Measurements from ENCODE around the gene PIP4P1. TPM values are rescaled to one million over a fixed set of nuclear protein-coding genes. Genes with fewer than 3 reads are reported as not detected.

PIP4P1 gene
- total RNA-seq, 5 donors from 2014 or later (not counting 1 experiment from before 2014, with no cell fraction given) = 54.2 to 72.8 (median 57.5) TPM

- no peaks in the 10 kb centered on the region for H3K27me3 ChIP-seq (replicated peaks in 1 of 2; ENCODE audit: control insufficient read depth in 2 of 2, extremely low read depth in 1 of 2, insufficient read depth in 2 of 2, low read length in 1 of 2)
- ATAC-seq (replicated peaks in 1 of 4) (no peak), DNase-seq (no peak)
- H3K9me3 ChIP-seq = no peaks in the 10 kb centered on the region
- no peak overlapping the region for H3K4me3 ChIP-seq (ENCODE audit: control insufficient read depth in 1 of 2, extremely low read depth in 1 of 2, low read length in 1 of 2)
- POLR2A ChIA-PET = interaction anchor here in 1 of 2 donors (1.0 kb wide), 1 partner anchor 27 kb away, joined by 3 read pairs; the partner anchor contains the start of gene APEX1
- peak overlapping the region; percentile 77 to 92 for H3K27ac Mint-ChIP-seq
- H3K4me1 ChIP-seq (ENCODE audit: control insufficient read depth in 1 of 2, extremely low read depth in 1 of 2, insufficient read depth in 2 of 2, low read length in 2 of 2) = peaks cover 27 to 32% of the 10 kb centered on the region in 2 experiments
- H3K36me3 Mint-ChIP-seq = peaks cover 17% of the 10 kb centered on the region
- peaks cover 71 to 88% (median 80%) of the 10 kb centered on the region in 3 donors for H3K4me1 Mint-ChIP-seq
- H3K36me3 ChIP-seq (ENCODE audit: control insufficient read depth in 2 of 2, extremely low read depth in 1 of 2, insufficient read depth in 1 of 2, low read length in 1 of 2) = peaks cover 0 to 11% of the 10 kb centered on the region in 2 donors
- H3K9me3 Mint-ChIP-seq = peaks cover 0 to 12% (median 0%) of the 10 kb centered on the region in 3 donors
- H3K27ac ChIP-seq (ENCODE audit: low read length) = peak overlapping the region; percentile 0
- no peaks in the 10 kb centered on the region for H3K27me3 Mint-ChIP-seq
- CTCF ChIA-PET = interaction anchor here (0.6 to 1.1 kb wide), 3 partner anchors 9 to 163 kb away, joined by 3 to 4 read pairs (median 4); no protein-coding TSS in a partner anchor
- no peak overlapping the region for H3K4me3 Mint-ChIP-seq
- WGBS (ENCODE audit: insufficient coverage) = 92% methylated on average over 3 of the region's 5 CpGs
Observed at GRCh38 chr14:20482382-20482781, 21.1 kb upstream of the PIP4P1 start.

GRCh38 chr14:20478894-20479293 is 17.7 kb upstream of the PIP4P1 start:
- no CpG with 5 or more reads among the region's 2 CpGs for WGBS (ENCODE audit: insufficient coverage)
- peak overlapping the region; percentile 92 to 94 for H3K27ac Mint-ChIP-seq
- ATAC-seq (replicated peaks in 1 of 4) (no peak), DNase-seq (no peak)
- H3K4me1 ChIP-seq (ENCODE audit: control insufficient read depth in 1 of 2, extremely low read depth in 1 of 2, insufficient read depth in 2 of 2, low read length in 2 of 2) = peaks cover 34 to 41% of the 10 kb centered on the region in 2 experiments
- peaks cover 52% of the 10 kb centered on the region for H3K36me3 Mint-ChIP-seq
- no peak overlapping the region for H3K4me3 Mint-ChIP-seq
- ChIA-PET CTCF (interaction anchor here (0.6 to 1.3 kb wide), 2 partner anchors 15 to 134 kb away, joined by 3 to 6 read pairs; no protein-coding TSS in a partner anchor), POLR2A (no interaction called here)
- H3K9me3 ChIP-seq = no peaks in the 10 kb centered on the region
- H3K36me3 ChIP-seq (ENCODE audit: control insufficient read depth in 2 of 2, extremely low read depth in 1 of 2, insufficient read depth in 1 of 2, low read length in 1 of 2) = peaks cover 9 to 40% of the 10 kb centered on the region in 2 donors
- H3K27ac ChIP-seq (ENCODE audit: low read length) = peak overlapping the region; percentile 76
- no peaks in the 10 kb centered on the region for H3K27me3 Mint-ChIP-seq
- H3K27me3 ChIP-seq (replicated peaks in 1 of 2; ENCODE audit: control insufficient read depth in 2 of 2, extremely low read depth in 1 of 2, insufficient read depth in 2 of 2, low read length in 1 of 2) = no peaks in the 10 kb centered on the region
- H3K4me1 Mint-ChIP-seq = peaks cover 88 to 94% (median 89%) of the 10 kb centered on the region in 3 donors
- H3K9me3 Mint-ChIP-seq = peaks cover 0 to 4% (median 0%) of the 10 kb centered on the region in 3 donors
- no peak overlapping the region for H3K4me3 ChIP-seq (ENCODE audit: control insufficient read depth in 1 of 2, extremely low read depth in 1 of 2, low read length in 1 of 2)

- Mint-ChIP-seq H3K4me3 (peak overlapping the region; percentile 46 to 74 (median 52)), H3K36me3 (peaks cover 66% of the 10 kb centered on the region), H3K27ac (peak overlapping the region; percentile 94), H3K9me3 (peaks cover 0 to 4% (median 0%) of the 10 kb centered on the region in 3 donors), H3K27me3 (no peaks in the 10 kb centered on the region), H3K4me1 (peaks cover 87 to 92% (median 88%) of the 10 kb centered on the region in 3 donors)
- Histone ChIP-seq H3K9me3 (no peaks in the 10 kb centered on the region), H3K4me1 (ENCODE audit: control insufficient read depth in 1 of 2, extremely low read depth in 1 of 2, insufficient read depth in 2 of 2, low read length in 2 of 2) (peaks cover 36 to 41% of the 10 kb centered on the region in 2 experiments), H3K27me3 (replicated peaks in 1 of 2; ENCODE audit: control insufficient read depth in 2 of 2, extremely low read depth in 1 of 2, insufficient read depth in 2 of 2, low read length in 1 of 2) (no peaks in the 10 kb centered on the region), H3K4me3 (ENCODE audit: control insufficient read depth in 1 of 2, extremely low read depth in 1 of 2, low read length in 1 of 2) (peak overlapping the region; percentile 3 to 56), H3K27ac (ENCODE audit: low read length) (peak overlapping the region; percentile 76), H3K36me3 (ENCODE audit: control insufficient read depth in 2 of 2, extremely low read depth in 1 of 2, insufficient read depth in 1 of 2, low read length in 1 of 2) (peaks cover 9 to 56% of the 10 kb centered on the region in 2 donors)
- ChIA-PET POLR2A (interaction anchor here in 1 of 2 donors (0.9 to 1.0 kb wide), 2 partner anchors 13 to 16 kb away, joined by 3 to 4 read pairs; partner anchors contain the start of gene PIP4P1), CTCF (interaction anchor here (0.8 kb wide), 2 partner anchors 22 to 149 kb away, joined by 4 to 5 read pairs; partner anchors contain the start of gene APEX1 (in 1 of the 2))
- ATAC-seq (replicated peaks in 1 of 4) (peak; percentile 82 to 93 (median 86)), DNase-seq (peak in 32 of 35 experiments; percentile 4 to 54 (median 36))
- no CpG with 5 or more reads among the region's 1 CpG for WGBS (ENCODE audit: insufficient coverage)
Observed at GRCh38 chr14:20477211-20477876, 16.1 kb upstream of the PIP4P1 start.

GRCh38 chr14:20476776-20477175 is 15.5 kb upstream of the PIP4P1 start:
- ATAC-seq (replicated peaks in 1 of 4) (peak in 1 of 4 experiments; percentile 7), DNase-seq (no peak)
- Mint-ChIP-seq H3K36me3 (peaks cover 71% of the 10 kb centered on the region), H3K27me3 (no peaks in the 10 kb centered on the region), H3K27ac (peak overlapping the region; percentile 94), H3K4me1 (peaks cover 88 to 92% (median 88%) of the 10 kb centered on the region in 3 donors), H3K4me3 (peak overlapping the region; percentile 46 to 74 (median 52)), H3K9me3 (peaks cover 0 to 4% (median 0%) of the 10 kb centered on the region in 3 donors)
- ChIA-PET POLR2A (interaction anchor here in 1 of 2 donors (0.9 kb wide), 1 partner anchor 13 kb away, joined by 4 read pairs; no protein-coding TSS in a partner anchor), CTCF (interaction anchor here in 1 of 2 donors (0.8 kb wide), 1 partner anchor 149 kb away, joined by 4 read pairs; no protein-coding TSS in a partner anchor)
- 49% methylated on average over 4 of the region's 5 CpGs for WGBS (ENCODE audit: insufficient coverage)
- peaks cover 41 to 46% of the 10 kb centered on the region in 2 experiments for H3K4me1 ChIP-seq (ENCODE audit: control insufficient read depth in 1 of 2, extremely low read depth in 1 of 2, insufficient read depth in 2 of 2, low read length in 2 of 2)
- H3K27ac ChIP-seq (ENCODE audit: low read length) = peak overlapping the region; percentile 76
- peaks cover 9 to 59% of the 10 kb centered on the region in 2 donors for H3K36me3 ChIP-seq (ENCODE audit: control insufficient read depth in 2 of 2, extremely low read depth in 1 of 2, insufficient read depth in 1 of 2, low read length in 1 of 2)
- no peaks in the 10 kb centered on the region for H3K27me3 ChIP-seq (replicated peaks in 1 of 2; ENCODE audit: control insufficient read depth in 2 of 2, extremely low read depth in 1 of 2, insufficient read depth in 2 of 2, low read length in 1 of 2)
- peak overlapping the region in 1 of 2 donors; percentile 17 for H3K4me3 ChIP-seq (ENCODE audit: control insufficient read depth in 1 of 2, extremely low read depth in 1 of 2, low read length in 1 of 2)
- no peaks in the 10 kb centered on the region for H3K9me3 ChIP-seq

- Mint-ChIP-seq H3K9me3 (no peaks in the 10 kb centered on the region), H3K36me3 (peaks cover 62% of the 10 kb centered on the region), H3K4me3 (peak overlapping the region; percentile 62 to 77 (median 73)), H3K4me1 (peaks cover 74 to 82% (median 80%) of the 10 kb centered on the region in 3 donors), H3K27me3 (no peaks in the 10 kb centered on the region), H3K27ac (peak overlapping the region; percentile 87 to 88)
- ChIA-PET CTCF (interaction anchor here in 1 of 2 donors (1.3 kb wide), 2 partner anchors 11 kb away, joined by 4 read pairs; partner anchors contain the start of gene PIP4P1), POLR2A (interaction anchor here in 1 of 2 donors (0.9 to 1.0 kb wide), 2 partner anchors 10 to 18 kb away, joined by 4 read pairs; partner anchors contain the start of genes APEX1 and OSGEP)
- Histone ChIP-seq H3K9me3 (no peaks in the 10 kb centered on the region), H3K36me3 (ENCODE audit: control insufficient read depth in 2 of 2, extremely low read depth in 1 of 2, insufficient read depth in 1 of 2, low read length in 1 of 2) (peaks cover 9 to 48% of the 10 kb centered on the region in 2 donors), H3K4me3 (ENCODE audit: control insufficient read depth in 1 of 2, extremely low read depth in 1 of 2, low read length in 1 of 2) (no peak overlapping the region), H3K27me3 (replicated peaks in 1 of 2; ENCODE audit: control insufficient read depth in 2 of 2, extremely low read depth in 1 of 2, insufficient read depth in 2 of 2, low read length in 1 of 2) (no peaks in the 10 kb centered on the region), H3K27ac (ENCODE audit: low read length) (no peak overlapping the region), H3K4me1 (ENCODE audit: control insufficient read depth in 1 of 2, extremely low read depth in 1 of 2, insufficient read depth in 2 of 2, low read length in 2 of 2) (peaks cover 37 to 56% of the 10 kb centered on the region in 2 experiments)
- DNase-seq (no peak), ATAC-seq (replicated peaks in 1 of 4) (no peak)
- WGBS (ENCODE audit: insufficient coverage) = no CpG with 5 or more reads among the region's 2 CpGs
Observed at GRCh38 chr14:20472536-20473169, 11.4 kb upstream of the PIP4P1 start.

Measured in T-cell (primary cell).